Measurements from ENCODE around the gene BRSK2. TPM values are rescaled to one million over a fixed set of nuclear protein-coding genes. Genes with fewer than 3 reads are reported as not detected.

The BRSK2 gene
- total and polyA plus RNA-seq, 12 donors, result 0.13 to 2.3 (median 0.44) TPM; not detected in 1

GRCh38 chr11:1405186-1406020, 15.7 kb downstream of the BRSK2 start:
- H3K36me3 ChIP-seq, result no peaks in the 10 kb centered on the region
- WGBS, 2 donors, result 83 to 86% methylated on average over 24 of the region's 24 CpGs
- H3K4me1 ChIP-seq, result peaks cover 0 to 7% (median 0%) of the 10 kb centered on the region in 9 donors
- H3K27me3 ChIP-seq, result peaks cover 0 to 30% (median 21%) of the 10 kb centered on the region in 7 donors
- ATAC-seq, result no peak
- no peaks in the 10 kb centered on the region for H3K9me3 ChIP-seq
- DNase-seq, result no peak
- no peak overlapping the region for H3K4me3 ChIP-seq
- no peak overlapping the region for H3K27ac ChIP-seq
- TF ChIP-seq CTCF (IDR thresholded peaks at IDR 0.05), result no peak
- intact Hi-C loops (cut with DNase I), result no loop called here

- intact Hi-C loops (cut with DNase I), result no loop called here
- Histone ChIP-seq H3K27ac (no peak overlapping the region), H3K4me3 (no peak overlapping the region), H3K4me1 (peaks cover 0 to under 1% (median 0%) of the 10 kb centered on the region in 9 donors), H3K9me3 (no peaks in the 10 kb centered on the region), H3K36me3 (no peaks in the 10 kb centered on the region), H3K27me3 (peaks cover 0 to 39% (median 22%) of the 10 kb centered on the region in 7 donors)
- TF ChIP-seq CTCF (IDR thresholded peaks at IDR 0.05), result no peak
- WGBS, 2 donors, result 73 to 80% methylated on average over 31 of the region's 31 CpGs
- DNase-seq (no peak), ATAC-seq (no peak)
Observed at GRCh38 chr11:1406571-1407485, 17.1 kb downstream of the BRSK2 start.

- Histone ChIP-seq H3K27me3 (peaks cover 0 to 39% (median 15%) of the 10 kb centered on the region in 7 donors), H3K36me3 (no peaks in the 10 kb centered on the region), H3K4me1 (no peaks in the 10 kb centered on the region), H3K27ac (no peak overlapping the region), H3K4me3 (no peak overlapping the region), H3K9me3 (no peaks in the 10 kb centered on the region)
- 73 to 84% methylated on average over 8 of the region's 8 CpGs for WGBS, 2 donors
- ATAC-seq, result no peak
- TF ChIP-seq CTCF (IDR thresholded peaks at IDR 0.05), result no peak
- no peak for DNase-seq
- intact Hi-C loops (cut with DNase I), result no loop called here
Observed at GRCh38 chr11:1407668-1408067, 17.9 kb downstream of the BRSK2 start.

- H3K4me3 ChIP-seq, result no peak overlapping the region
- H3K27ac ChIP-seq, result no peak overlapping the region
- H3K36me3 ChIP-seq, result no peaks in the 10 kb centered on the region
- no peaks in the 10 kb centered on the region for H3K4me1 ChIP-seq
- no peak for DNase-seq
- no peaks in the 10 kb centered on the region for H3K9me3 ChIP-seq
- 73 to 83% methylated on average over 9 of the region's 9 CpGs for WGBS, 2 donors
- peaks cover 0 to 39% (median 9%) of the 10 kb centered on the region in 7 donors for H3K27me3 ChIP-seq
- no peak for ATAC-seq
- no peak for TF ChIP-seq CTCF (IDR thresholded peaks at IDR 0.05)
- intact Hi-C loops (cut with DNase I), result no loop called here
Observed at GRCh38 chr11:1408346-1408745, 18.6 kb downstream of the BRSK2 start.

Measured in heart right ventricle (tissue), 16 donors.